Mesenchymal stem cell (in vitro differentiated cells and primary cell): ENCODE results near the gene FABP3.

Experiments
- DNase-seq: peaks from one replicate; pipeline ENCODE4 v3.0.0-alpha.2; 2013
- H2AFZ ChIP-seq: one replicate; pipeline ENCODE4 v1.6.1; 2013; ENCODE audit warnings: low read depth, mild to moderate bottlenecking, control low read depth, inconsistent platforms, low read length, moderate library complexity
- H2AK5ac ChIP-seq: 2 replicates; pipeline ENCODE4 v1.6.1; 2013; ENCODE audit warnings: low read length, moderate library complexity, mild to moderate bottlenecking, inconsistent platforms; ENCODE audit not compliant: severe bottlenecking
- H2BK120ac ChIP-seq: one replicate; pipeline ENCODE4 v1.6.1; 2013; ENCODE audit warnings: low read depth, mild to moderate bottlenecking, inconsistent platforms, low read length, moderate library complexity
- H2BK12ac ChIP-seq, 2 experiments: one replicate each; pipeline ENCODE4 v1.6.1; 2013; ENCODE audit warnings: inconsistent platforms in 2 of 2, low read length in 2 of 2, mild to moderate bottlenecking in 2 of 2, moderate library complexity in 2 of 2, control low read depth in 1 of 2
- H2BK15ac ChIP-seq: one replicate; pipeline ENCODE4 v1.6.1; 2013; ENCODE audit warnings: mild to moderate bottlenecking, low read depth, inconsistent platforms; ENCODE audit not compliant: poor library complexity, severe bottlenecking
- H2BK5ac ChIP-seq: 2 replicates; pipeline ENCODE4 v1.6.1; 2013; ENCODE audit warnings: low read depth, mild to moderate bottlenecking, low read length, control low read depth, inconsistent platforms; ENCODE audit not compliant: poor library complexity, severe bottlenecking
- H3K14ac ChIP-seq, 2 experiments: one replicate each; pipeline ENCODE4 v1.6.1; 2013; ENCODE audit warnings: inconsistent platforms in 2 of 2, low read length in 2 of 2, control low read depth in 1 of 2, mild to moderate bottlenecking in 1 of 2, moderate library complexity in 1 of 2
- H3K18ac ChIP-seq, 2 experiments: one replicate each; pipeline ENCODE4 v1.6.1; 2013; ENCODE audit warnings: inconsistent platforms in 2 of 2, low read length in 2 of 2, control low read depth in 1 of 2, low read depth in 1 of 2, mild to moderate bottlenecking in 1 of 2
- H3K23ac ChIP-seq, 2 experiments: one replicate each; pipeline ENCODE4 v1.6.1; 2013; ENCODE audit warnings: inconsistent platforms in 2 of 2, low read length in 2 of 2, mild to moderate bottlenecking in 2 of 2, moderate library complexity in 2 of 2, control low read depth in 1 of 2
- H3K27ac ChIP-seq: 2 replicates; pipeline ENCODE4 v1.5.1; 2013; ENCODE audit warnings: mild to moderate bottlenecking, moderate library complexity, low read length, control low read depth, inconsistent platforms; ENCODE audit not compliant: poor library complexity, severe bottlenecking
- H3K27me3 ChIP-seq, 2 experiments: 2 replicates each; pipeline versions ENCODE4 v1.6.1 to v1.7.0; 2013; ENCODE audit warnings: low read length in 2 of 2, mild to moderate bottlenecking in 2 of 2, moderate library complexity in 2 of 2, control low read depth in 1 of 2, inconsistent platforms in 1 of 2; ENCODE audit not compliant: control insufficient read depth in 1 of 2, insufficient read depth in 1 of 2
- H3K36me3 ChIP-seq, 2 experiments: 2 replicates each; pipeline versions ENCODE4 v1.6.1 to v1.7.0; 2013; ENCODE audit warnings: low read length in 2 of 2, control low read depth in 1 of 2, inconsistent platforms in 1 of 2, low read depth in 1 of 2, mild to moderate bottlenecking in 1 of 2; ENCODE audit not compliant: insufficient read depth in 2 of 2, control insufficient read depth in 1 of 2
- H3K4ac ChIP-seq, 2 experiments: one replicate each; pipeline ENCODE4 v1.6.1; 2013; ENCODE audit warnings: inconsistent platforms in 2 of 2, low read length in 2 of 2, mild to moderate bottlenecking in 2 of 2, moderate library complexity in 2 of 2, control low read depth in 1 of 2, low read depth in 1 of 2
- H3K4me1 ChIP-seq: 2 replicates; pipeline ENCODE4 v1.6.1; 2013; ENCODE audit warnings: low read depth, low read length, control low read depth; ENCODE audit not compliant: control insufficient read depth, insufficient read depth
- H3K4me2 ChIP-seq: 2 replicates; pipeline ENCODE4 v1.6.1; 2013; ENCODE audit warnings: low read length, mild to moderate bottlenecking, inconsistent platforms; ENCODE audit not compliant: poor library complexity, severe bottlenecking
- H3K4me3 ChIP-seq, 2 experiments: 2 replicates each; pipeline versions ENCODE4 v1.5.1 to v1.7.0; 2013; ENCODE audit warnings: low read length in 2 of 2, mild to moderate bottlenecking in 2 of 2, control low read depth in 1 of 2, low read depth in 1 of 2; ENCODE audit not compliant: insufficient read depth in 1 of 2
- H3K79me1 ChIP-seq: replicated peaks from 2 replicates; pipeline ENCODE4 v1.6.1; 2013; ENCODE audit warnings: mild to moderate bottlenecking, control low read depth, low read length, inconsistent platforms; ENCODE audit not compliant: poor library complexity, severe bottlenecking
- H3K9ac ChIP-seq: 2 replicates; pipeline ENCODE4 v1.7.0; 2013; ENCODE audit warnings: mild to moderate bottlenecking, low read length, moderate library complexity
- H3K9me3 ChIP-seq: 2 replicates; pipeline ENCODE4 v1.7.0; 2013; ENCODE audit warnings: mild to moderate bottlenecking, low read length; ENCODE audit not compliant: control insufficient read depth
- H4K8ac ChIP-seq: one replicate; pipeline ENCODE4 v1.6.1; 2013; ENCODE audit warnings: inconsistent platforms, mild to moderate bottlenecking, low read length, moderate library complexity
- H4K91ac ChIP-seq: one replicate; pipeline ENCODE4 v1.6.1; 2013; ENCODE audit warnings: mild to moderate bottlenecking, low read length, inconsistent platforms
- WGBS: methylation state at CpG from one replicate; pipeline ENCODE4 v1.1.7; 2013; ENCODE audit warnings: mixed read lengths; 5-methylcytosine and 5-hydroxymethylcytosine counted together

FABP3 gene

GRCh38 chr1:31410871-31411270 lies 38.0 kb upstream of the FABP3 start:
- Histone ChIP-seq H3K4me1 (peaks cover 16% of the 10 kb centered on the region), H3K14ac (no peak overlapping the region), H3K9me3 (no peaks in the 10 kb centered on the region), H3K4me2 (no peak overlapping the region), H3K27me3 (peaks cover 11 to 26% of the 10 kb centered on the region in 2 experiments), H2BK5ac (no peak overlapping the region), H2BK120ac (no peak overlapping the region), H3K9ac (no peak overlapping the region), H2BK15ac (no peak overlapping the region), H3K36me3 (no peaks in the 10 kb centered on the region), H3K79me1 (no peaks in the 10 kb centered on the region), H2BK12ac (no peak overlapping the region), H3K4ac (no peak overlapping the region), H3K27ac (no peak overlapping the region), H2AFZ (no peak overlapping the region), H4K8ac (no peak overlapping the region), H3K18ac (no peak overlapping the region), H2AK5ac (no peak overlapping the region), H3K23ac (no peak overlapping the region), H3K4me3 (no peak overlapping the region), H4K91ac (no peak overlapping the region)
- WGBS, result 73% methylated on average over 4 of the region's 4 CpGs
- DNase-seq, result no peak

- no peak overlapping the region for H3K14ac ChIP-seq
- H3K36me3 ChIP-seq, result no peaks in the 10 kb centered on the region
- no peak overlapping the region for H4K91ac ChIP-seq
- peaks cover 16% of the 10 kb centered on the region for H3K4me1 ChIP-seq
- no peak overlapping the region for H3K27ac ChIP-seq
- H3K4me2 ChIP-seq, result no peak overlapping the region
- H3K79me1 ChIP-seq, result no peaks in the 10 kb centered on the region
- H3K4ac ChIP-seq, result no peak overlapping the region
- H3K27me3 ChIP-seq, result peaks cover 11 to 26% of the 10 kb centered on the region in 2 experiments
- H4K8ac ChIP-seq, result no peak overlapping the region
- H3K9me3 ChIP-seq, result no peaks in the 10 kb centered on the region
- H2BK120ac ChIP-seq, result no peak overlapping the region
- no peak overlapping the region for H2AFZ ChIP-seq
- no peak overlapping the region for H2BK15ac ChIP-seq
- H3K9ac ChIP-seq, result no peak overlapping the region
- WGBS, result 78% methylated on average over 6 of the region's 6 CpGs
- no peak for DNase-seq
- no peak overlapping the region for H3K4me3 ChIP-seq
- no peak overlapping the region for H2BK12ac ChIP-seq
- H3K18ac ChIP-seq, result no peak overlapping the region
- H2AK5ac ChIP-seq, result no peak overlapping the region
- no peak overlapping the region for H2BK5ac ChIP-seq
- H3K23ac ChIP-seq, result no peak overlapping the region
Observed at GRCh38 chr1:31409946-31410858, 37.3 kb upstream of the FABP3 start.

GRCh38 chr1:31408788-31409318 lies 36.0 kb upstream of the FABP3 start:
- no peak overlapping the region for H2BK12ac ChIP-seq
- DNase-seq, result no peak
- H3K23ac ChIP-seq, result no peak overlapping the region
- 70% methylated on average over 5 of the region's 5 CpGs for WGBS
- H3K14ac ChIP-seq, result no peak overlapping the region
- H3K4me2 ChIP-seq, result no peak overlapping the region
- H4K91ac ChIP-seq, result no peak overlapping the region
- no peak overlapping the region for H3K9ac ChIP-seq
- H3K4me1 ChIP-seq, result peaks cover 8% of the 10 kb centered on the region
- H2BK5ac ChIP-seq, result no peak overlapping the region
- peaks cover 11 to 26% of the 10 kb centered on the region in 2 experiments for H3K27me3 ChIP-seq
- no peak overlapping the region for H3K4me3 ChIP-seq
- H3K18ac ChIP-seq, result no peak overlapping the region
- H2AK5ac ChIP-seq, result no peak overlapping the region
- H2BK15ac ChIP-seq, result no peak overlapping the region
- H4K8ac ChIP-seq, result no peak overlapping the region
- H3K27ac ChIP-seq, result no peak overlapping the region
- H3K4ac ChIP-seq, result no peak overlapping the region
- H2AFZ ChIP-seq, result no peak overlapping the region
- H2BK120ac ChIP-seq, result no peak overlapping the region
- H3K36me3 ChIP-seq, result no peaks in the 10 kb centered on the region
- H3K79me1 ChIP-seq, result no peaks in the 10 kb centered on the region
- H3K9me3 ChIP-seq, result no peaks in the 10 kb centered on the region

GRCh38 chr1:31407029-31407626 lies 34.3 kb upstream of the FABP3 start:
- no peak overlapping the region for H4K8ac ChIP-seq
- 87% methylated on average over 14 of the region's 18 CpGs for WGBS
- no peak overlapping the region for H2AK5ac ChIP-seq
- H3K23ac ChIP-seq, result no peak overlapping the region
- H3K4ac ChIP-seq, result no peak overlapping the region
- no peak overlapping the region for H3K27ac ChIP-seq
- peak overlapping the region in 1 of 2 experiments; percentile 10 for H2BK12ac ChIP-seq
- H3K4me3 ChIP-seq, result no peak overlapping the region
- no peak overlapping the region for H4K91ac ChIP-seq
- no peak overlapping the region for H3K9ac ChIP-seq
- no peak overlapping the region for H3K18ac ChIP-seq
- H3K4me1 ChIP-seq, result peaks cover 4% of the 10 kb centered on the region
- H3K9me3 ChIP-seq, result no peaks in the 10 kb centered on the region
- no peak overlapping the region for H2BK5ac ChIP-seq
- no peak for DNase-seq
- H3K14ac ChIP-seq, result peak overlapping the region in 1 of 2 experiments; percentile 68
- no peaks in the 10 kb centered on the region for H3K36me3 ChIP-seq
- no peak overlapping the region for H2BK120ac ChIP-seq
- H3K79me1 ChIP-seq, result no peaks in the 10 kb centered on the region
- H3K4me2 ChIP-seq, result no peak overlapping the region
- peaks cover 4 to 18% of the 10 kb centered on the region in 2 experiments for H3K27me3 ChIP-seq
- no peak overlapping the region for H2AFZ ChIP-seq
- H2BK15ac ChIP-seq, result no peak overlapping the region
